Spinal cord (tissue), 10 donors: Measurements from ENCODE around the gene CDK7. TPM values are rescaled to one million over a fixed set of nuclear protein-coding genes. Genes with fewer than 3 reads are reported as not detected.
"Not testable (repeated sequence)": the region's sequence is repeated elsewhere in the genome, so short reads cannot be mapped to it uniquely, and the experiment has no call there.

Experiments used
- DNase-seq, 6 donors: peaks; one replicate each; pipeline versions ENCODE4 v3.0.0 to v3.0.0-alpha.2; 2013 to 2015; ENCODE audit warnings: low spot score in 6 of 6, low read depth in 4 of 6
- H3K27ac ChIP-seq: one replicate; pipeline ENCODE4 v1.5.1; 2013; ENCODE audit warnings: low read depth, low read length, control low read depth
- H3K27me3 ChIP-seq: one replicate; pipeline ENCODE4 v1.6.1; 2013; ENCODE audit warnings: low read length; ENCODE audit not compliant: control insufficient read depth, insufficient read depth
- H3K36me3 ChIP-seq: one replicate; pipeline ENCODE4 v1.6.1; 2013; ENCODE audit warnings: low read length; ENCODE audit not compliant: control insufficient read depth, insufficient read depth
- H3K4me1 ChIP-seq: one replicate; pipeline ENCODE4 v1.6.1; 2013; ENCODE audit warnings: low read length; ENCODE audit not compliant: control insufficient read depth, insufficient read depth
- H3K4me3 ChIP-seq: one replicate; pipeline ENCODE4 v1.5.1; 2013; ENCODE audit warnings: low read depth, low read length, control low read depth
- H3K9me3 ChIP-seq: one replicate; pipeline ENCODE4 v1.6.1; 2013; ENCODE audit warnings: low read length; ENCODE audit not compliant: control insufficient read depth, insufficient read depth
- WGBS: methylation state at CpG from one replicate; pipeline ENCODE4 v1.1.5; 2013; ENCODE audit warnings: missing lambda C conversion rate; ENCODE audit not compliant: insufficient coverage; 5-methylcytosine and 5-hydroxymethylcytosine counted together
- polyA plus RNA-seq, 2 donors: library from polyadenylated mRNA; unstranded; fragments of 120-200 nt; gene quantifications; one replicate each; pipeline ENCODE4 v1.2.1, GENCODE V29; 2013; ENCODE audit not compliant: insufficient read length in 2 of 2
- total RNA-seq, 2 donors: library from RNA; depleted of rRNA in 1 of 2; stranded (reverse); fragments of 120-200 nt in 1 of 2; fragments of >200 nt in 1 of 2; gene quantifications; one replicate each; pipeline versions ENCODE4 v1.2.3 to v1.2.4, GENCODE V29; 2013 to 2014
- donor health status: healthy.

The CDK7 gene
- total and polyA plus RNA-seq, 4 donors = 27.0 to 47.6 (median 28.6) TPM

DNA sequence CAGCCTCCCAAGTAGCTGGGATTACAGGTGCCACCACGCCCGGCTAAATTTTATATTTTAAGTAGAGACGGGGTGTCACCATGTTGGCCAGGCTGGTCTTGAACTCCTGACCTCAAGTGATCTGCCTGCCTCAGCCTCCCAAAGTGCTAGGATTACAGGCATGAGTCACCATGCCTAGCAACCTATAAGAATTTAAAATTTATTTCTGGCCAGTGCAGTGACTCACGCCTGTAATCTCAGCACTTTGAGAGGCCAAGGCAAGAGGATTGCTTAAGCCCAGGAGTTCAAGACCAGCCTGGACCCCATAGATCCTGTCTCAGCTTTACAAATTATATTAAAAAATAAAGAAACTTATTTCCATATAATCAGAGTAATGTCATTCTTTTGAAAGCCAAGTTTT, 21.3 kb downstream of the CDK7 start:
- not testable (repeated sequence) for H3K4me1 ChIP-seq, H3K27me3 ChIP-seq, H3K9me3 ChIP-seq, H3K27ac ChIP-seq, H3K4me3 ChIP-seq, DNase-seq
- WGBS = 90% methylated on average over 3 of the region's 4 CpGs
- H3K36me3 ChIP-seq = peaks cover 16% of the 10 kb centered on the region

DNA sequence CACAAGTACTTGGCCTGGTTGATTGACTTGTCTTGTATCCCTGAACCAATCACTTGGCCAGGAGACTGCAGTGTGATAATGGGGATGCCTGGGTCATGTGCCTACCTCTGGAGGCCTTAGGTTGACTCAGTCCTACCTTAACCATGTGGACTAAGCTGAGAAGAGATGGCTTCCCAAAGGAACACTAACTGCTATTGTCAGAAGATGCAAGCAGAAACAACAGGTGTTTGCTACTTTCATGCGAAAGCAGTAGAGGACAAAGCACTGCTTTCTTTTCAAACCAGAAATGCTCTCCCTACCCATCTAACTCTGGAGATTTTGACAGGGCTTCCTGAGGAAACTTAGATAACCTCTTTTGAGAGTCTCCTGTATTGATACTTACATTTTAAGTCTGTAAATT, 22.9 kb downstream of the CDK7 start:
- no CpG with 5 or more reads among the region's 1 CpG for WGBS
- H3K9me3 ChIP-seq = no peaks in the 10 kb centered on the region
- H3K4me1 ChIP-seq = no peaks in the 10 kb centered on the region

DNA sequence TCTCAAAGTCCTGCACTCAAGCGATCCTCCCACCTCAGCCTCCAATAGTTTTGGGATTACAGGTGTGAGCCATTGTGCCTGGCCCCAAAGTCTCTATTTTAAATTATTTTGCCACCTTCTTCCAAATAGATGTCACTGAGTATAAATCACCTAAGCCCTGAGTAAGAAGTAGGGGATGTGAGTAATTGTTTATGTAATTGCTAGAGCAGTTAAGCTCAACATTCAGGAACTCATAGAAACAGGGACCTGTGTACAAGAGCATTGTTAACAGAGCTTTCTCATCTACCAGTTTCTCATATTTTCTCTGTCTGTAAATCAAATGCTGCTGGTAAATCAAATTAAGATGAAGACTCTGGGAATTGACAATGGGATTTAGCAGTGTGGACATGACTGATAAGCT, 26.3 kb downstream of the CDK7 start:
- H3K4me3 ChIP-seq = no peak overlapping the region
- no peaks in the 10 kb centered on the region for H3K4me1 ChIP-seq
- no CpG with 5 or more reads among the region's 1 CpG for WGBS
- peaks cover 31% of the 10 kb centered on the region for H3K36me3 ChIP-seq
- no peaks in the 10 kb centered on the region for H3K27me3 ChIP-seq
- H3K9me3 ChIP-seq = no peaks in the 10 kb centered on the region
- H3K27ac ChIP-seq = no peak overlapping the region
- no peak for DNase-seq

More for the DNA sequence above, 22.9 kb downstream of the CDK7 start:
- Histone ChIP-seq H3K36me3 (peaks cover 21% of the 10 kb centered on the region), H3K27ac (no peak overlapping the region), H3K27me3 (no peaks in the 10 kb centered on the region), H3K4me3 (no peak overlapping the region)
- no peak for DNase-seq

DNA sequence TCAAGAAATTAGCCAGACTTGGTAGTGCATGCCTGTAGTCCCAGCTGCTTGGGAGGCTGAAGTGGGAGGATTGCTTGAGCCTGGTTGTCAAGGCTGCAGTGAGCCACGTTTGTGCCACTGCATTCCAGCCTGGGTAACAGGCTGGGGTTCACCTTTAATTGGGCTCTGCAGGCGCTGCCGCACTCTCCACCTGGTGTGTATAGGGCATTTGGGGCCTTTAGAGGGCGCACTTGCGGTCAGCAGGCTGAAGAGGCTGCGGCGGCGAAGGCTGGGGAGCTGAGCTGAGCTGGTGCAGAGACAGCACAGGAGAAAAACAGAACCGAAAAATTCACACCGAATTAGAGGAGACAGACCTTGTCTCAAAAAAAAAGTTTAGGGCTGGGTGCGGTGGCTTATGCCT, 31.2 kb downstream of the CDK7 start:
- WGBS = 65% methylated on average over 11 of the region's 11 CpGs
- H3K4me3 ChIP-seq = no peak overlapping the region
- H3K36me3 ChIP-seq = peaks cover 39% of the 10 kb centered on the region
- H3K27me3 ChIP-seq = no peaks in the 10 kb centered on the region
- H3K27ac ChIP-seq = no peak overlapping the region
- no peaks in the 10 kb centered on the region for H3K4me1 ChIP-seq
- DNase-seq = no peak
- no peaks in the 10 kb centered on the region for H3K9me3 ChIP-seq

DNA sequence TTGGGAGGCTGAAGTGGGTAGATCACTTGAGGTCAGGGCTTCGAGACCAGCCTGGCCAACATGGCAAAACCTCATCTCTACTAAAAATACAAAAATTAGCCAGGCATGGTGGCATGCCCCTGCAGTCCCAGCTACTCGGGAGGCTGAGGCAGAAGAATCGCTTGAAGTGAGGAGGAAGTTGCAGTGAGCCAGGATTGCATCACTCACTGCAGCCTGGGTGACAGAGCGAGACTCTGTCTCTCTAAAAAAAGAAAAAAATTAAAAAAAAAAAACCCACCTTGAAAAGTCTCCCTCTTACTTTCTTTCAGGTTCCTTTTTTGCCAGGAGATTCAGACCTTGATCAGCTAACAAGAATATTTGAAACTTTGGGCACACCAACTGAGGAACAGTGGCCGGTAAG, 34.2 kb downstream of the CDK7 start:
- Histone ChIP-seq H3K27ac (no peak overlapping the region), H3K27me3 (no peaks in the 10 kb centered on the region), H3K4me1 (no peaks in the 10 kb centered on the region), H3K9me3 (no peaks in the 10 kb centered on the region), H3K4me3 (no peak overlapping the region), H3K36me3 (peaks cover 36% of the 10 kb centered on the region)
- no peak for DNase-seq
- no CpG with 5 or more reads among the region's 5 CpGs for whole genome bisulfite sequencing

GRCh38 chr5:69270840-69271239, 36.2 kb downstream of the CDK7 start:
- WGBS = no CpG with 5 or more reads among the region's 1 CpG
- Histone ChIP-seq H3K27me3 (no peaks in the 10 kb centered on the region), H3K36me3 (peaks cover 26% of the 10 kb centered on the region), H3K27ac (no peak overlapping the region), H3K4me1 (no peaks in the 10 kb centered on the region), H3K9me3 (no peaks in the 10 kb centered on the region), H3K4me3 (no peak overlapping the region)
- DNase-seq = peak in 1 of 6 donors; percentile 15

- DNase-seq = peak in 1 of 6 donors; percentile 3
These were observed 36.7 kb downstream of the CDK7 start for GRCh38 chr5:69271376-69271775.

GRCh38 chr5:69275563-69275962, 40.9 kb downstream of the CDK7 start:
- Histone ChIP-seq H3K27ac (no peak overlapping the region), H3K9me3 (no peaks in the 10 kb centered on the region), H3K4me1 (no peaks in the 10 kb centered on the region), H3K36me3 (peaks cover 25% of the 10 kb centered on the region), H3K4me3 (no peak overlapping the region), H3K27me3 (no peaks in the 10 kb centered on the region)
- WGBS = no CpG with 5 or more reads among the region's 7 CpGs
- no peak for DNase-seq

More at GRCh38 chr5:69271376-69271775, 36.7 kb downstream of the CDK7 start:
- H3K4me3 ChIP-seq = no peak overlapping the region
- 83% methylated on average over 2 of the region's 4 CpGs for WGBS
- H3K36me3 ChIP-seq = peaks cover 26% of the 10 kb centered on the region
- H3K4me1 ChIP-seq = no peaks in the 10 kb centered on the region
- H3K27ac ChIP-seq = no peak overlapping the region
- no peaks in the 10 kb centered on the region for H3K27me3 ChIP-seq
- no peaks in the 10 kb centered on the region for H3K9me3 ChIP-seq

DNA sequence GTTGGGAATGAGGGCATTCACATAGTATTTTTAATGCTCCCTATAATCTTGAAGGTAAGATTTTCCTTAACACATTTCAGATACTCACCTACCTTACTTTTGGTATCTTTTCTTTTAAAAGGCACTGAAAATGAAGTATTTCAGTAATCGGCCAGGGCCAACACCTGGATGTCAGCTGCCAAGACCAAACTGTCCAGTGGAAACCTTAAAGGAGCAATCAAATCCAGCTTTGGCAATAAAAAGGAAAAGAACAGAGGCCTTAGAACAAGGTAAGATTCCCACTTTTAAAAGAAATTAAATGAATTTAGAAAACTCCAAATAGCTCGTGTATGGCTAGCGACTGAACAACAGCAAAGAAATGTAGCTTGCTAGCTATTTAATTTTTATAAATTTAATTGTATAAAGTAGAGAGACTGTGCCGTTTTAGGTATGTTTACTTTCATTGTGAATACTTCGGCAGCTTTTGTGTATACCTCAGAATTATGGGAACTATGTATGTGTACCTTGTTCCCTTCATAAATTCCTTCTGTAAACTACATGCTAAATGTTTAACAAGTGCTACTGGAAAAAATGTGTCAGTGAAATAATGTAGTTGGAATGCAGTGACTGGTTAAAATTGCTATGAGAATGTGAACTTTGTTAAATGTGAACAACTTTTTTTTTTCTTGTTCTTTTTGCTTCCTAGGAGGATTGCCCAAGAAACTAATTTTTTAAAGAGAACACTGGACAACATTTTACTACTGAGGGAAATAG, 41.9 kb downstream of the CDK7 start:
- no CpG with 5 or more reads among the region's 5 CpGs for WGBS
- Histone ChIP-seq H3K4me1 (no peaks in the 10 kb centered on the region), H3K4me3 (no peak overlapping the region), H3K36me3 (peaks cover 29% of the 10 kb centered on the region), H3K27me3 (no peaks in the 10 kb centered on the region), H3K27ac (no peak overlapping the region), H3K9me3 (no peaks in the 10 kb centered on the region)
- DNase-seq = no peak

DNA sequence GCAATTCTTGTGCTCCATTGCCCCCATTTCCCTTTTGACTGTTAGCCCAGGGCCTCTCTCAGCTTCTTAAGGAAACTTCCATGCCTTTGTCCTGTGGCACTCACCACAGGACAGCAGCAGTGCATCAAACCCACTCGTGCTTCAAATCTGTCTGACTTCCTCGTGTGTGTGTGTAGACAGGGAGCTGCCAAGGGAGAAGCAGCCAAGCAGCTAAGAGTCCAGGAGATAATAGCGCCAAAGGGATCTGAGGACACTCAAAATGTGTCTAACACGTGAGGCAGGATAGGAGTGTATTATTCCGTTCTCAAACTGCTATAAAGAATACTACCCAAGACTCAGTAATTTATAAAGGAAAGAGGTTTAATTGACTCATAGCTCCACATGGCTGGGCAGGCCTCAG, 44.8 kb downstream of the CDK7 start:
- no peaks in the 10 kb centered on the region for H3K9me3 ChIP-seq
- DNase-seq = no peak
- no peak overlapping the region for H3K27ac ChIP-seq
- no peaks in the 10 kb centered on the region for H3K4me1 ChIP-seq
- H3K27me3 ChIP-seq = no peaks in the 10 kb centered on the region
- 60% methylated on average over 2 of the region's 5 CpGs for WGBS
- H3K36me3 ChIP-seq = peaks cover 29% of the 10 kb centered on the region
- no peak overlapping the region for H3K4me3 ChIP-seq
